Measurements from ENCODE around the gene TNS2.

- TF ChIP-seq, protein P1, sequence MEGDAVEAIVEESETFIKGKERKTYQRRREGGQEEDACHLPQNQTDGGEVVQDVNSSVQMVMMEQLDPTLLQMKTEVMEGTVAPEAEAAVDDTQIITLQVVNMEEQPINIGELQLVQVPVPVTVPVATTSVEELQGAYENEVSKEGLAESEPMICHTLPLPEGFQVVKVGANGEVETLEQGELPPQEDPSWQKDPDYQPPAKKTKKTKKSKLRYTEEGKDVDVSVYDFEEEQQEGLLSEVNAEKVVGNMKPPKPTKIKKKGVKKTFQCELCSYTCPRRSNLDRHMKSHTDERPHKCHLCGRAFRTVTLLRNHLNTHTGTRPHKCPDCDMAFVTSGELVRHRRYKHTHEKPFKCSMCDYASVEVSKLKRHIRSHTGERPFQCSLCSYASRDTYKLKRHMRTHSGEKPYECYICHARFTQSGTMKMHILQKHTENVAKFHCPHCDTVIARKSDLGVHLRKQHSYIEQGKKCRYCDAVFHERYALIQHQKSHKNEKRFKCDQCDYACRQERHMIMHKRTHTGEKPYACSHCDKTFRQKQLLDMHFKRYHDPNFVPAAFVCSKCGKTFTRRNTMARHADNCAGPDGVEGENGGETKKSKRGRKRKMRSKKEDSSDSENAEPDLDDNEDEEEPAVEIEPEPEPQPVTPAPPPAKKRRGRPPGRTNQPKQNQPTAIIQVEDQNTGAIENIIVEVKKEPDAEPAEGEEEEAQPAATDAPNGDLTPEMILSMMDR (IDR thresholded peaks at IDR 0.05; ENCODE audit: low read length), result no peak
- no peak for TF ChIP-seq EZH2 (IDR thresholded peaks at IDR 0.05; ENCODE audit: borderline replicate concordance, low read length)
Measured at GRCh38 chr12:53071591-53072551, 22.0 kb downstream of the TNS2 start.
